ENCODE measurements around the gene GPS1. TPM values are rescaled to one million over a fixed set of nuclear protein-coding genes. Genes with fewer than 3 reads are reported as not detected.

Gene GPS1
- total RNA-seq (100 to 1,000 TPM in 1 of 2 donors, 10 to 100 TPM in 1; 75.3 to 101 TPM), polyA plus RNA-seq (ENCODE audit: insufficient read length in 6 of 6) (10 to 100 TPM; 69.2 to 90.8 (median 78.8) TPM)
- long read RNA-seq, donor 1, transcript GPS1-201 (13 exons, 1,842 nt), result minor isoform, 6 of 106 reads
- long read RNA-seq, donor 1, transcript GPS1-208 (13 exons, 1,874 nt), result major isoform, 13 of 106 reads
- long read RNA-seq, donor 1, partial matches to known transcripts, result 72 of 106 reads
- long read RNA-seq, donor 1, other reads (novel, unspliced or antisense), result 8 of 106 reads
- long read RNA-seq, donor 2, transcript GPS1-208 (13 exons, 1,874 nt), result major isoform, 10 of 44 reads
- long read RNA-seq, donor 2, partial matches to known transcripts, result 18 of 44 reads
- long read RNA-seq, donor 2, other reads (novel, unspliced or antisense), result 14 of 44 reads
- long read RNA-seq, donor 3, transcript GPS1-208 (13 exons, 1,874 nt), result major isoform, 6 of 46 reads
- long read RNA-seq, donor 3, partial matches to known transcripts, result 21 of 46 reads
- long read RNA-seq, donor 3, other reads (novel, unspliced or antisense), result 10 of 46 reads
- long read RNA-seq, donor 4, transcript GPS1-208 (13 exons, 1,874 nt), result major isoform, 33 of 61 reads
- long read RNA-seq, donor 4, transcript GPS1-201 (13 exons, 1,842 nt), result minor isoform, 6 of 61 reads
- long read RNA-seq, donor 4, transcript GPS1-226 (13 exons, 1,839 nt), result minor isoform, 6 of 61 reads
- long read RNA-seq, donor 4, partial matches to known transcripts, result 9 of 61 reads
- long read RNA-seq, donor 4, other reads (novel, unspliced or antisense), result 5 of 61 reads
- long read RNA-seq, donor 5, transcript GPS1-208 (13 exons, 1,874 nt), result major isoform, 12 of 61 reads
- long read RNA-seq, donor 5, partial matches to known transcripts, result 19 of 61 reads
- long read RNA-seq, donor 5, other reads (novel, unspliced or antisense), result 23 of 61 reads
- long read RNA-seq, donor 6, transcript GPS1-208 (13 exons, 1,874 nt), result major isoform, 16 of 34 reads
- long read RNA-seq, donor 6, partial matches to known transcripts, result 11 of 34 reads
- long read RNA-seq, donor 6, other reads (novel, unspliced or antisense), result 0 of 34 reads
- long read RNA-seq, donor 7, transcript GPS1-208 (13 exons, 1,874 nt), result major isoform, 12 of 53 reads
- long read RNA-seq, donor 7, partial matches to known transcripts, result 22 of 53 reads
- long read RNA-seq, donor 7, other reads (novel, unspliced or antisense), result 13 of 53 reads
- long read RNA-seq, donor 8, transcript GPS1-201 (13 exons, 1,842 nt), result minor isoform, 5 of 139 reads
- long read RNA-seq, donor 8, transcript GPS1-208 (13 exons, 1,874 nt), result major isoform, 12 of 139 reads
- long read RNA-seq, donor 8, partial matches to known transcripts, result 112 of 139 reads
- long read RNA-seq, donor 8, other reads (novel, unspliced or antisense), result 7 of 139 reads
- long read RNA-seq, donor 9, result 0 reads
- long read RNA-seq, donor 10, transcript GPS1-201 (13 exons, 1,842 nt), result minor isoform, 16 of 122 reads
- long read RNA-seq, donor 10, transcript GPS1-208 (13 exons, 1,874 nt), result major isoform, 64 of 122 reads
- long read RNA-seq, donor 10, transcript GPS1-226 (13 exons, 1,839 nt), result minor isoform, 12 of 122 reads
- long read RNA-seq, donor 10, partial matches to known transcripts, result 12 of 122 reads
- long read RNA-seq, donor 10, other reads (novel, unspliced or antisense), result 13 of 122 reads
- long read RNA-seq, donor 11, result 0 reads
- long read RNA-seq, donor 12, transcript GPS1-208 (13 exons, 1,874 nt), result major isoform, 20 of 68 reads
- long read RNA-seq, donor 12, partial matches to known transcripts, result 24 of 68 reads
- long read RNA-seq, donor 12, other reads (novel, unspliced or antisense), result 16 of 68 reads

GRCh38 chr17:82051776-82052637 is at the start of gene GPS1, which contains the start of gene RFNG:
TSS of gene GPS1 (plus strand) at chr17:82051898. CDS start at chr17:82051932, 34 bp downstream.
TSS of gene RFNG (minus strand) at chr17:82051811. CDS start at chr17:82051766, 45 bp downstream.
- ATAC-seq, result peak; percentile 86
- Histone ChIP-seq H3K4me1 (peaks cover 17 to 41% of the 10 kb centered on the region in 2 donors), H3K27ac (peak within 1 kb of the TSS in 1 of 2 donors; percentile 41), H3K36me3 (peaks cover 0 to 68% of the 10 kb centered on the region in 2 donors), H3K4me3 (peak within 1 kb of the TSS; percentile 75 to 87), H3K9me3 (no peaks in the 10 kb centered on the region), H3K27me3 (no peaks in the 10 kb centered on the region)
- peak; percentile 59 to 96 (median 73) for DNase-seq
- TF ChIP-seq CTCF (IDR thresholded peaks at IDR 0.05), result no peak
- intact Hi-C loops (cut with DNase I), result no loop called here

GRCh38 chr17:82003411-82004381 is 48.0 kb upstream of the GPS1 start:
- H3K27ac ChIP-seq, result peak overlapping the region in 1 of 2 donors; percentile 19
- no peak for TF ChIP-seq CTCF (IDR thresholded peaks at IDR 0.05)
- no peaks in the 10 kb centered on the region for H3K4me1 ChIP-seq
- no peaks in the 10 kb centered on the region for H3K27me3 ChIP-seq
- ATAC-seq (peak; percentile 63), DNase-seq (peak in 1 of 4 donors; percentile 69)
- intact Hi-C loops (cut with DNase I), result no loop called here
- peaks cover 0 to 3% of the 10 kb centered on the region in 2 donors for H3K36me3 ChIP-seq
- H3K9me3 ChIP-seq, result no peaks in the 10 kb centered on the region
- H3K4me3 ChIP-seq, result no peak overlapping the region

- ATAC-seq, result no peak
These were observed 46.9 kb upstream of the GPS1 start for GRCh38 chr17:82004517-82005455.

More at GRCh38 chr17:82004517-82005455, 46.9 kb upstream of the GPS1 start:
- intact Hi-C loops (cut with DNase I), result no loop called here
- H3K36me3 ChIP-seq, result no peaks in the 10 kb centered on the region
- H3K9me3 ChIP-seq, result no peaks in the 10 kb centered on the region
- no peak overlapping the region for H3K4me3 ChIP-seq
- H3K27me3 ChIP-seq, result no peaks in the 10 kb centered on the region
- TF ChIP-seq CTCF (IDR thresholded peaks at IDR 0.05), result no peak
- DNase-seq, result no peak
- H3K27ac ChIP-seq, result no peak overlapping the region
- H3K4me1 ChIP-seq, result no peaks in the 10 kb centered on the region

Data from left lung (tissue), 14 donors.